H1 (cell line): ENCODE results near the gene ANAPC16. TPM values are rescaled to one million over a fixed set of nuclear protein-coding genes. Genes with fewer than 3 reads are reported as not detected.

Source experiments
- CTCF ChIA-PET: fragments of 300-600 bp; sonication (Branson Sonifier 250); formaldehyde crosslinking; loops from one replicate; lab custom pipeline; 2021; ENCODE audit not compliant: partially characterized antibody; lab: Charles Lee
- POLR2A ChIA-PET: fragments of 300-600 bp; sonication (Branson Sonifier 250); formaldehyde crosslinking; loops from one replicate; lab custom pipeline; 2021; ENCODE audit warnings: inconsistent platforms; ENCODE audit not compliant: partially characterized antibody; lab: Charles Lee
- DNase-seq, 2 experiments: peaks; one replicate each; pipeline versions ENCODE4 v3.0.0 to v3.0.0-alpha.2; 2010 to 2022; ENCODE audit warnings: low spot score in 2 of 2, low read depth in 1 of 2, mixed read lengths in 1 of 2
- FAIRE-seq: peaks from 2 replicates; lab custom pipeline; 2011; peaks lifted over from hg19 to GRCh38; lab: Jason Lieb, UNC
- H2AFZ ChIP-seq: 2 replicates; pipeline ENCODE4 v1.8.1; 2012; ENCODE audit warnings: low read length, inconsistent platforms
- H2AK5ac ChIP-seq: 2 replicates; pipeline ENCODE4 v1.6.1; 2013; ENCODE audit warnings: low read depth, low read length
- H2BK120ac ChIP-seq: replicated peaks from 2 replicates; pipeline ENCODE3; 2013; ENCODE audit warnings: low read depth, low read length, inconsistent platforms
- H2BK12ac ChIP-seq: 2 replicates; pipeline ENCODE4 v1.6.1; 2013; ENCODE audit warnings: low read depth, low read length
- H2BK15ac ChIP-seq: 2 replicates; pipeline ENCODE4 v1.6.1; 2013; ENCODE audit warnings: low read length
- H2BK20ac ChIP-seq: 2 replicates; pipeline ENCODE4 v1.6.1; 2013; ENCODE audit warnings: low read length
- H2BK5ac ChIP-seq: 2 replicates; pipeline ENCODE4 v1.6.1; 2013; ENCODE audit warnings: low read depth, low read length
- H3K14ac ChIP-seq: 2 replicates; pipeline ENCODE4 v1.6.1; 2013; ENCODE audit warnings: inconsistent platforms; ENCODE audit not compliant: insufficient read length
- H3K18ac ChIP-seq: 2 replicates; pipeline ENCODE4 v1.6.1; 2013; ENCODE audit warnings: low read length; ENCODE audit errors: extremely low read depth
- H3K23ac ChIP-seq: 2 replicates; pipeline ENCODE4 v1.6.1; 2013; ENCODE audit warnings: inconsistent platforms; ENCODE audit not compliant: insufficient read length
- H3K23me2 ChIP-seq: 2 replicates; pipeline ENCODE4 v1.6.1; 2013; ENCODE audit warnings: low read depth, low read length
- H3K27ac ChIP-seq: 2 replicates; pipeline ENCODE4 v1.6.1; 2011; ENCODE audit warnings: low read depth, low read length, inconsistent platforms
- H3K27me3 ChIP-seq, 4 experiments: replicated peaks in 1 of 4; 1 replicate in 1 of 4; 2 replicates in 3 of 4; pipeline versions ENCODE4 v1.6.1 to v1.8.1; 2011 to 2013; ENCODE audit warnings: low read length in 3 of 4, mild to moderate bottlenecking in 3 of 4, inconsistent platforms in 2 of 4, mixed read lengths in 2 of 4, moderate library complexity in 1 of 4; ENCODE audit not compliant: control insufficient read depth in 3 of 4, insufficient read depth in 3 of 4; ENCODE audit errors: extremely low read depth in 1 of 4
- H3K36me3 ChIP-seq, 4 experiments: 2 replicates each; pipeline versions ENCODE4 v1.6.1 to v1.8.1; 2011 to 2013; ENCODE audit warnings: mild to moderate bottlenecking in 4 of 4, low read length in 3 of 4, moderate library complexity in 2 of 4, control low read depth in 1 of 4, inconsistent platforms in 1 of 4; ENCODE audit not compliant: insufficient read depth in 4 of 4, control insufficient read depth in 2 of 4
- H3K4ac ChIP-seq: replicated peaks from 2 replicates; pipeline ENCODE3; 2013; ENCODE audit warnings: low read length, low read depth, mixed read lengths, inconsistent platforms; ENCODE audit not compliant: insufficient read length
- H3K4me1 ChIP-seq, 4 experiments: replicated peaks in 1 of 4; 1 replicate in 1 of 4; 2 replicates in 3 of 4; pipeline versions ENCODE4 v1.6.1 to v1.8.1; 2011 to 2013; ENCODE audit warnings: low read length in 3 of 4, inconsistent platforms in 2 of 4, mixed read lengths in 1 of 4; ENCODE audit not compliant: insufficient read depth in 4 of 4, control insufficient read depth in 3 of 4
- H3K4me2 ChIP-seq, 2 experiments: 2 replicates each; pipeline versions ENCODE4 v1.6.1 to v1.8.1; 2011 to 2013; ENCODE audit warnings: low read depth in 2 of 2, low read length in 2 of 2, control low read depth in 1 of 2, inconsistent platforms in 1 of 2, mild to moderate bottlenecking in 1 of 2; ENCODE audit not compliant: insufficient read depth in 1 of 2
- H3K4me3 ChIP-seq, 4 experiments: fragments of 200-600, 300-600 bp in 1 of 4; sonication (generic), shearing (Covaris generic), sonication (Bioruptor Twin) in 1 of 4; 2 replicates each; pipeline versions ENCODE4 v1.5.1 to v1.8.1; 2011 to 2016; ENCODE audit warnings: low read length in 4 of 4, low read depth in 3 of 4, control low read depth in 2 of 4, inconsistent platforms in 2 of 4, mild to moderate bottlenecking in 2 of 4, mixed read lengths in 1 of 4, moderate library complexity in 1 of 4; ENCODE audit not compliant: insufficient read depth in 2 of 4; ENCODE audit errors: extremely low read depth in 1 of 4
- H3K56ac ChIP-seq: replicated peaks from 2 replicates; pipeline ENCODE3; 2013; ENCODE audit warnings: low read depth, mild to moderate bottlenecking, mixed read lengths, low read length, inconsistent platforms; ENCODE audit not compliant: insufficient read length
- H3K79me1 ChIP-seq: 2 replicates; pipeline ENCODE4 v1.6.1; 2013; ENCODE audit warnings: low read depth, low read length, control low read depth
- H3K79me2 ChIP-seq, 2 experiments: 2 replicates each; pipeline versions ENCODE4 v1.6.1 to v1.8.1; 2012 to 2013; ENCODE audit warnings: low read length in 2 of 2, mild to moderate bottlenecking in 2 of 2, inconsistent platforms in 1 of 2; ENCODE audit not compliant: insufficient read depth in 2 of 2, control insufficient read depth in 1 of 2
- H3K9ac ChIP-seq, 4 experiments: replicated peaks in 1 of 4; 1 replicate in 1 of 4; 2 replicates in 3 of 4; pipeline versions ENCODE4 v1.6.1 to v1.8.1; 2011 to 2013; ENCODE audit warnings: low read depth in 3 of 4, low read length in 3 of 4, control low read depth in 2 of 4, mild to moderate bottlenecking in 2 of 4, moderate library complexity in 2 of 4, inconsistent platforms in 1 of 4; ENCODE audit errors: extremely low read depth in 1 of 4
- H3K9me3 ChIP-seq, 2 experiments: 2 replicates each; pipeline versions ENCODE4 v1.6.1 to v1.8.1; 2012 to 2013; ENCODE audit warnings: mild to moderate bottlenecking in 2 of 2, moderate library complexity in 2 of 2, control low read depth in 1 of 2, inconsistent platforms in 1 of 2, low read depth in 1 of 2, low read length in 1 of 2, mixed read lengths in 1 of 2; ENCODE audit not compliant: insufficient read depth in 2 of 2
- H4K20me1 ChIP-seq, 2 experiments: replicated peaks in 1 of 2; 2 replicates each; pipeline versions ENCODE3 to v1.8.1; 2011 to 2013; ENCODE audit warnings: inconsistent platforms in 2 of 2, low read length in 2 of 2, mild to moderate bottlenecking in 1 of 2; ENCODE audit not compliant: insufficient read depth in 2 of 2, control insufficient read depth in 1 of 2
- H4K5ac ChIP-seq: 2 replicates; pipeline ENCODE4 v1.6.1; 2013; ENCODE audit warnings: low read length, low read depth, mixed read lengths, inconsistent platforms; ENCODE audit not compliant: insufficient read length
- H4K8ac ChIP-seq: 2 replicates; pipeline ENCODE4 v1.8.0; 2013; ENCODE audit warnings: mild to moderate bottlenecking, moderate library complexity, low read length, inconsistent platforms; ENCODE audit not compliant: insufficient read depth; ENCODE audit errors: extremely low read depth
- H4K91ac ChIP-seq: replicated peaks from 2 replicates; pipeline ENCODE3; 2013; ENCODE audit warnings: low read length, mixed read lengths, inconsistent platforms; ENCODE audit not compliant: insufficient read length
- EZH2 ChIP-seq: fragments of 200-600 bp; sonication (generic); IDR thresholded peaks from 2 replicates; pipeline ENCODE4 v1.7.1; 2012; ENCODE audit warnings: low read depth, mild to moderate bottlenecking, moderate library complexity, low read length, inconsistent platforms; ENCODE audit not compliant: severe bottlenecking
- POLR2A ChIP-seq, 2 experiments: IDR thresholded peaks; 1 replicate in 1 of 2; 2 replicates in 1 of 2; pipeline ENCODE4 v1.6.1; 2011; ENCODE audit warnings: low read depth in 2 of 2, low read length in 2 of 2, mild to moderate bottlenecking in 2 of 2; ENCODE audit errors: control extremely low read depth in 1 of 2
- RNF2 ChIP-seq: fragments of 200-900, 300-1000 bp; sonication (generic); IDR thresholded peaks from 2 replicates; pipeline ENCODE4 v1.7.1; 2016; ENCODE audit warnings: borderline replicate concordance, low read depth, mild to moderate bottlenecking, antibody characterized with exemption, low read length; ENCODE audit not compliant: poor library complexity, severe bottlenecking; ENCODE audit errors: missing control alignments
- WGBS, 2 experiments: shearing (Covaris generic) in 1 of 2; methylation state at CpG; one replicate each; pipeline versions ENCODE4 v1.1.6 to v1.1.7; 2013 to 2015; ENCODE audit warnings: low lambda C conversion rate in 2 of 2, mixed read lengths in 2 of 2, inconsistent platforms in 1 of 2, low coverage in 1 of 2, missing lambda C conversion rate in 1 of 2; ENCODE audit not compliant: insufficient replicate concordance in 2 of 2, insufficient coverage in 1 of 2, insufficient read length in 1 of 2; ENCODE audit errors: extremely low coverage in 1 of 2, missing lambda C conversion rate in 1 of 2; 5-methylcytosine and 5-hydroxymethylcytosine counted together
- polyA plus RNA-seq, 7 experiments: library from polyadenylated mRNA; depleted of rRNA in 3 of 7; stranded (reverse) in 5 of 7; unstranded in 2 of 7; fragments of >200 nt in 5 of 7; fragments of 200-250 nt in 2 of 7; gene quantifications; 1 replicate in 5 of 7; 2 replicates in 1 of 7; 4 replicates in 1 of 7; pipeline versions ENCODE4 v1.2.1 to v1.2.3, GENCODE V29; 2011 to 2013; ENCODE audit warnings: missing spikeins in 2 of 7, mixed read lengths in 2 of 7
- total RNA-seq: library from RNA; stranded (reverse); fragmentation: NEBNext Ultra II Directional; extraction: Animal tissue kit (Norgen Biotek cat#: 25700); gene quantifications from 2 replicates; pipeline ENCODE4 v1.2.1, GENCODE V29; 2021

The ANAPC16 gene
- total and polyA plus RNA-seq, 2 of the 8 experiments (the other 6 are each of a cell fraction or from before 2014, with no cell fraction given), result 53.1 to 57.4 TPM

DNA sequence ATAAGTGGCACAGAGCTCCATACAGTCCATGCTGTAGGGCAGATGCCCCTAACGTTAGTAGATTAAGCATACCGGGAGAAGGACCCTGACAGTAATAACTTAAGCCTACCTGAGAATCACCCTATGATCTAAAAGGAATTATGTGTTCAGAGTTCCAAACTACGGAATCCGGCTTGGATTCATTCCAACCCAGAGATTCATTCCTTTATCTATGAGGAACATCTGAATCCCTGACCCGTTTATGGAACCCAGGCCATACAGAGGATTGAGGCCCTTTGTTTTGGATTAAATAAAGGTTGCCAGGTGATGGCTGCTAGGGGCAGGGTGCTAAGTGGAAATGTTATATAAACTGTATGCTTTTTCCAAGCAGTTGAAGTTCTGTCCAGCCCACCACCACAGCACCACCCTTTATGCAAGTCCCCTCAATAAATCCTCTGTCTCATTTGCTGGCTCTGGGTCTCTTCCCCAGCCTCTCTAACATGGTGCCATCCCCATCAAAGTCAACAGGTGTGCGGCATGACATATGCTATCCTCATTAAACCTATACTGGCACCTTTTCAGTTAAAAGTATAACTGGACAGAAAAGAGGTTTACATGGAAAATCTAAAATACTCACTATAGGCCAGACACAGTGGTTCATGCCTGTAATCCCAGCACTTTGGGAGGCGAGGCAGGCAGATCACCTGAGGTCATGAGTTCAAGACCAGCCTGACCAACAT is 9.1 kb upstream of the ANAPC16 start:
- Histone ChIP-seq H3K4ac (no peak overlapping the region), H3K4me2 (no peak overlapping the region), H4K5ac (no peak overlapping the region), H3K79me1 (no peaks in the 10 kb centered on the region), H3K79me2 (no peaks in the 10 kb centered on the region), H2AFZ (no peak overlapping the region), H3K23me2 (no peaks in the 10 kb centered on the region), H2BK5ac (no peak overlapping the region), H3K4me1 (no peaks in the 10 kb centered on the region), H4K20me1 (peaks cover 0 to 3% of the 10 kb centered on the region in 2 experiments), H3K56ac (no peak overlapping the region), H2BK15ac (no peak overlapping the region), H2BK12ac (no peak overlapping the region), H3K27me3 (no peaks in the 10 kb centered on the region), H4K8ac (no peak overlapping the region), H3K36me3 (peaks cover 0 to 29% (median 7%) of the 10 kb centered on the region in 4 experiments; a peak in 4 of 8 replicates), H3K27ac (no peak overlapping the region), H3K18ac (no peak overlapping the region), H4K91ac (no peak overlapping the region), H3K9ac (no peak overlapping the region), H3K9me3 (no peaks in the 10 kb centered on the region), H2BK20ac (no peak overlapping the region), H2AK5ac (no peak overlapping the region), H2BK120ac (no peak overlapping the region), H3K23ac (no peak overlapping the region), H3K4me3 (no peak overlapping the region), H3K14ac (no peak overlapping the region)
- WGBS, 2 experiments, result 90% methylated on average over 7 of the region's 7 CpGs; no CpG with 5 or more reads in 1 of the 2 experiments
- ChIA-PET POLR2A (no interaction called here), CTCF (interaction anchor here (0.6 to 1.1 kb wide), 2 partner anchors 75 to 114 kb away, joined by 3 read pairs; no protein-coding TSS in a partner anchor)
- FAIRE-seq (no peak), DNase-seq (no peak)
- TF ChIP-seq RNF2 (no peak), POLR2A (IDR thresholded peaks at IDR 0.05; ENCODE audit: control extremely low read depth in 1 of 2, low read depth in 2 of 2, low read length in 2 of 2) (no peak), EZH2 (no peak)
